Measurements from ENCODE around the gene TBC1D30.

- no peak for TF ChIP-seq JUND (IDR thresholded peaks at IDR 0.05)
- no peak for TF ChIP-seq CTCF (IDR thresholded peaks at IDR 0.05; ENCODE audit: low read depth, low read length, missing input control)
- TF ChIP-seq GABPA (IDR thresholded peaks at IDR 0.05 in 1 of 2, conservative IDR thresholded peaks at IDR 0.05 in 1 of 2), result no peak
- no peak for TF ChIP-seq RAD21 (IDR thresholded peaks at IDR 0.05)
- no peak for TF ChIP-seq MAX (IDR thresholded peaks at IDR 0.05)
- TF ChIP-seq REST (IDR thresholded peaks at IDR 0.05), result no peak
- TF ChIP-seq TAF1 (conservative IDR thresholded peaks at IDR 0.05), result no peak
- no peak for TF ChIP-seq EGR1 (IDR thresholded peaks at IDR 0.05; ENCODE audit: low read depth in 2 of 2)
- TF ChIP-seq YY1 (IDR thresholded peaks at IDR 0.05), result no peak
- no peak for TF ChIP-seq NR2F2 (IDR thresholded peaks at IDR 0.05)
- TF ChIP-seq HNF4A (conservative IDR thresholded peaks at IDR 0.05), result no peak
These were observed 70.5 kb downstream of the TBC1D30 start for GRCh38 chr12:64894827-64895475.
